Glomerular endothelial cell (primary cell): ENCODE measurements around the gene SLC11A1. TPM values are rescaled to one million over a fixed set of nuclear protein-coding genes. Genes with fewer than 3 reads are reported as not detected.

ENCODE experiments used
- DNase-seq: peaks from one replicate; pipeline ENCODE4 v3.0.0-alpha.2; 2011; ENCODE audit warnings: low read depth, low spot score; ENCODE audit errors: extremely low read depth
- total RNA-seq: library from RNA; depleted of rRNA; stranded (reverse); fragments of >200 nt; gene quantifications from 2 replicates; pipeline ENCODE4 v1.2.3, GENCODE V29; 2015

SLC11A1 gene
- total RNA-seq, 1 donor from 2014 or later: not detected

DNA sequence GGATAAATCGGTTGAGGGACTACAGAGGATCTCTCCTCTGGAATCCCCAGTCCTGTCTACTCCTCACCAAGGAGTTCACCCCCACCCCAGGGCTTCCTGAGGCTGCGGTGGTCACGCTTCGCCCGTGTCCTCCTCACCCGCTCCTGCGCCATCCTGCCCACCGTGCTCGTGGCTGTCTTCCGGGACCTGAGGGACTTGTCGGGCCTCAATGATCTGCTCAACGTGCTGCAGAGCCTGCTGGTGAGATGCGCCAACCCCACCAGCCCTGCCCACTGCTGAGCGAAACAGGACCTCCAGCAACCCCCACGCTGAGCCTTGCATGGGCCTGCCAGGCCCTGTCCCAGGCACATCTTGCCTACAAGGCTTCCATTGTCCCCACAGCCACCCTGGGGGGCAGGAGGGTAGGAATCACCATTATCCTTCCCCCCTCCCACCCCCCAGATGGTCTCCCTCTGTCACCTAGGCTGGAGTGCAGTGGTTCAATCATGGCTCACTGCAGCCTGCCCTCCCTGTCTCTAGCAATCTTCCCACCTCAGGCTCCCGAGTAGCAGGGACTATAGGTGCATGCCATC, 10.9 kb downstream of the SLC11A1 start:
- no peak for DNase-seq

GRCh38 chr2:218393750-218394290, 11.7 kb downstream of the SLC11A1 start:
- DNase-seq: no peak

GRCh38 chr2:218394298-218395089, 12.4 kb downstream of the SLC11A1 start:
- DNase-seq: no peak

DNA sequence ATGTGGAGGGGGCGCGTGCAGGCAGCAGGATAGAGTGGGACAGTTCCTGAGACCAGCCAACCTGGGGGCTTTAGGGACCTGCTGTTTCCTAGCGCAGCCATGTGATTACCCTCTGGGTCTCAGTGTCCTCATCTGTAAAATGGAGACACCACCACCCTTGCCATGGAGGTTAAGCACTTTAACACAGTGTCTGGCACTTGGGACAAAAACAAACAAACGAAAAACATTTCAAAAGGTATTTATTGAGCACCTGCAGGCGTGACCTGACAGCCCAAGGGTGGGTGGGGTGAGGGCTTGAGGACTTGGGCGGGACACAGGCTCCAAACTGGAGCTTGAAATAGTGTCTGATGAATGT, 13.0 kb downstream of the SLC11A1 start:
- no peak for DNase-seq

GRCh38 chr2:218395456-218395825, 13.4 kb downstream of the SLC11A1 start:
- no peak for DNase-seq

DNA sequence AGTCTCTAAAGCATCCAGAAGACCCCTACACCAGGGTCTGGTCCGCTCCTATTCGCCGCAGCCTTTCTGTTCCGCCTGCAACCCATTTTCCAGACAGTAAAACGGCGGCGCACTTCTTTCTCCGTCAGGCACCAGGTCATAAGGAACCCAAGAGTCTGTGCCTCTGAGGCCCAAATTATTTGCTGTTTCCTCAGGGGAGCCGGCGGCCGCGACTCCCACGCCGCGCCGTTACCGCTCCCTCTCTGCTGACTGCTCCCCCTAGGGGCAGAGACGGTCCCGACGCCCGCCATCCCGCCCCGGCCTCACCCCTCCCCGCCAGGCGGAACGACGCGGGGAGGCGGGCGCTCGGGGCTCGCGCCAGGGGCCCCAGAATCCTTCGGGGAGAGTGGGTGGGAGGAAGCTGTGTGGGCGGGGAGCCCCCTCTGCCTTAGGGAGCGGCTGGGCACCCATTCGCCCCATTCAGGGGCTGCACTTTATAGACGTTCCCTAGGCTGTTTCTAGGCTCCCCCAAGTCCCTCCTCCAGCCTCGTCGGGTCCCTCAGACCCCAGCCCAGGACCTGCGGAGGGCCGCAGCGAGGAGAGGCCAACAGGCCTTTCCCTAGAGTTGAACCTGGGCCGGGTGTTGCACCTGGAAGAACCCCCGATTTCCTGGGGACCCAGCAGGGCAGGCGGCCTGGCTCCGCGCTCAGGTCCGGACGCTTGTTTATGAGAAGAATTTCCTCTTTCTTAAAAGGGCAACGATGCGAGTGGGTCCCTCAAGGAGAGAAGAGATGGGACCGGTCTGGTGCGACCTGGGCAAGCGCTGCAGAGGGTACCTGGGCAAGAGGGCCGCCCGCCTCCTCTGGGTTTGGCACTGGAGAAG, 14.0 kb downstream of the SLC11A1 start:
- DNase-seq: peak; percentile 74

GRCh38 chr2:218396688-218397462, 14.8 kb downstream of the SLC11A1 start:
- DNase-seq: no peak

- DNase-seq: no peak
Observed at GRCh38 chr2:218397463-218397819, 15.4 kb downstream of the SLC11A1 start.

DNA sequence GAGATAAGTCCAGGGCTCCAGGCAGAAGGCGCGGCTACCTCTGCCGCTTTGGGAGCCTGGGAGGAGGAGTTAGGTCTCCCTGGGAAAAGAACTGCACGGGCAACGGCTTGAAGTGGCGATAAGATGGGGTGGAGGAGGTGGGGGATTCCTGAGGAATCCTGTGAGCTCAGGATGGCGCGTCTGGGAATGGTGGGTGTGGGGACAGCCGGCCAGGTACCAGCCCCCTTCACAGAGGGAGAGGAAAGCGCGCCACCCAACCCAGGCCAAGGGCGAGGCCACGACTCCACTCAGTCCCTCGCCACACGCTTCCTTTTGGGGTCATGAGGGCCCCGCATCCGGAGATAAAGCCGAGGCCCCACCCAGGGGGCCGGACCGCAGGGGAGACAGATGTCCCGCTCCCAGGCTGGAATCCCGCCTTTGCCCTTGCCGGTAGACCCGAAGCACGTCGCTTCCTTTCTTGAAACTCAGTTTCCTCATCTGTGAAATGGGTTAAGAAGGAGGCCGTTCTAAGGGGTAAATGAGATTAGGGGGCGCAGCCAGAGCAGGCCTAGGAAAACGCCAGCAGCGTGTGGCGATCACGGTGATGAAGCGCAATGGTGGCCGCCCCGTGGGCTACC, 15.9 kb downstream of the SLC11A1 start:
- no peak for DNase-seq

GRCh38 chr2:218398437-218399390, 16.6 kb downstream of the SLC11A1 start:
- DNase-seq: no peak

- peak; percentile 76 for DNase-seq
Observed at GRCh38 chr2:218399391-218400166, 17.5 kb downstream of the SLC11A1 start, which contains the start of gene CTDSP1. CTDSP1 (plus strand) TSS chr2:218399868; CDS start chr2:218400091, 223 bp downstream.

GRCh38 chr2:218400167-218400929, 18.3 kb downstream of the SLC11A1 start:
- DNase-seq: no peak

DNA sequence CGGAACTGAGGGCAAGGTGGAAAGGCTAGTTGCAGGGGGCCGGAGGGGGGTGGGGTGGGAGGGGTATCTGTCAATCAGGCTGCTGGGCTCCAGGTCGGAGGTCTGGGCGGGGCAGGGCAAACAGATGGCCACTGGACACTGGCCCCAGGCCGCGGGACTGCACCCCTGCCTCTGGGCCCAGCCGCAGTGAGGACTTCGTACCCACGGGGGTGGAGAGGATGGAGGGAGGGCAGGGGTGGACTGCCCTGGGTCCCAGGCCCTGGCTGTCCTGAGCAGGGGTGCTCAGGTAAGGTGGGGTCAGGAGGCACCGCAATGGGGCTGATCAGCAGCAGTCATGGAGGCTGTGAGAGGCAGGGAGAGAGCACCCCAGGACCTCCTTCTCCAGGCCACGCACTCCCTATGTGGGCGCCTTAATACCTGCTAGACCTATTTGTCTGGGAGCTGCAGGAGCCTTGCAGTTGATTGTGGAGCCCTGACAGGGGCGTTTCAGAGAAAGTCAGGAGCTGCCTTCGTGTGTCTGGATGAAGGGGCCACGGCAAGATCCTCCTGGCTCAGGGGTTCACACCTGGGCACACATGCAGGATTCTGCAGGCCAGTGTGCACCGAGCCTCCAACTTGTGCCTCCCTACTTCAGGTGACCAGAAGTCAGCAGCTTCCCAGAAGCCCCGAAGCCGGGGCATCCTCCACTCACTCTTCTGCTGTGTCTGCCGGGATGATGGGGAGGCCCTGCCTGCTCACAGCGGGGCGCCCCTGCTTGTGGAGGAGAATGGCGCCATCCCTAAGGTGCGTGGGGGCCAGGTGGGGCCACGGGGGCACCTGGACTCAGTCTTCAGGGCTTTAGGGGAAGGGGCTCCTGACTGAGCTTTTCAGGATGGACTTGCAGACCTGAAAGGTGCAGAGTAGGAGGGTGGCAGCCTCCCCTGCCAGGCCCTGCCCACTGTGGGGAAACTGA, 19.1 kb downstream of the SLC11A1 start:
- no peak for DNase-seq

DNA sequence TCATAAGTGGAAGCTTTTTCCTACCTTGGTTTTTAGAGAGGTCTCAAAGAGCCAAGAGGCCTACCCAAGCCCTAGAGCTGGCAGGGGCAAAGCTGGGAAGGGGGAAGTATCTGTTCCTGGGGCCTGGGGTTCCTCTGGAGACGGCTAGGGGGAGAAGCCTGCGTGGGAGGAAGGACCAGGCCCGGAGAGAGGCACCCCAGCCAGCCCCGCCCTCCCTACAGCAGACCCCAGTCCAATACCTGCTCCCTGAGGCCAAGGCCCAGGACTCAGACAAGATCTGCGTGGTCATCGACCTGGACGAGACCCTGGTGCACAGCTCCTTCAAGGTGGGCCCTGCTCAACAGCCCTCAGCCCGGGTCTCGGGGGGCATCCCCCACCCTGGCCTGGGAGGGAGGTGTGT, 19.8 kb downstream of the SLC11A1 start:
- no peak for DNase-seq

GRCh38 chr2:218402491-218402901, 20.4 kb downstream of the SLC11A1 start:
- no peak for DNase-seq

DNA sequence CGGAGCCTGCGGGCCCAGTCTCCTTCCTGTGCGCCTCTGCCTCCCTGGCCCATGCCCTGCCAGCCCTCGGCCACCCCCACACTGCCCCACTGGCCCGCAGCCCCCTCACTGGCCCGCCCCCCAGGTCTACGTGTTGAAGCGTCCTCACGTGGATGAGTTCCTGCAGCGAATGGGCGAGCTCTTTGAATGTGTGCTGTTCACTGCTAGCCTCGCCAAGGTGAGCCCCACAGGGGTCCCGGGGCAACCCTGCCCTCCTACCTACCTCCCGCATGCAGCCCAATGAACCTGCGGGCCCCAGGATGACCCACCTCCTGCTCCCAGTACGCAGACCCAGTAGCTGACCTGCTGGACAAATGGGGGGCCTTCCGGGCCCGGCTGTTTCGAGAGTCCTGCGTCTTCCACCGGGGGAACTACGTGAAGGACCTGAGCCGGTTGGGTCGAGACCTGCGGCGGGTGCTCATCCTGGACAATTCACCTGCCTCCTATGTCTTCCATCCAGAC, 20.9 kb downstream of the SLC11A1 start:
- DNase-seq: no peak
